Measurements from ENCODE around the gene IFNLR1. TPM values are rescaled to one million over a fixed set of nuclear protein-coding genes. Genes with fewer than 3 reads are reported as not detected.

IFNLR1 gene
- total RNA-seq, 4 donors from 2014 or later, result 2.6 to 37.4 (median 12.7) TPM

- H3K4me3 ChIP-seq, result no peak overlapping the region
- no peak for TF ChIP-seq POLR2AphosphoS5 (IDR thresholded peaks at IDR 0.05)
- TF ChIP-seq EP300 (IDR thresholded peaks at IDR 0.05; ENCODE audit: low read depth), result no peak
- TF ChIP-seq CTCF (IDR thresholded peaks at IDR 0.05), result no peak
- no peak for TF ChIP-seq POLR2A (IDR thresholded peaks at IDR 0.05)
- H3K27me3 ChIP-seq, result peaks cover 2% of the 10 kb centered on the region
- 87% methylated on average over 20 of the region's 20 CpGs; no CpG with 5 or more reads in 1 of the 2 donors for WGBS, 2 donors (ENCODE audit: low coverage in 1 of 2)
- no peak for DNase-seq
- H3K9me3 ChIP-seq, result no peaks in the 10 kb centered on the region
- intact Hi-C loops (cut with DNase I; ENCODE audit: low total_unique reads), result no loop called here
- H3K36me3 ChIP-seq, result no peaks in the 10 kb centered on the region
- H3K27ac ChIP-seq, result no peak overlapping the region
- in situ Hi-C loops (cut with MboI; ENCODE audit: low pct_ligation_motif_present in 1 of 4, low pct_unique_long_range_greater_than_20kb in 1 of 4, low sequenced_read_pairs in 3 of 4), result no loop called here
- H3K4me1 ChIP-seq, result peaks cover 0 to 21% (median 9%) of the 10 kb centered on the region in 4 donors
Measured at GRCh38 chr1:24111262-24111995, 75.7 kb downstream of the IFNLR1 start.

- no peak overlapping the region for H3K27ac ChIP-seq
- intact Hi-C loops (cut with DNase I; ENCODE audit: low total_unique reads), result no loop called here
Measured at GRCh38 chr1:24110642-24111261, 76.3 kb downstream of the IFNLR1 start.

DNA sequence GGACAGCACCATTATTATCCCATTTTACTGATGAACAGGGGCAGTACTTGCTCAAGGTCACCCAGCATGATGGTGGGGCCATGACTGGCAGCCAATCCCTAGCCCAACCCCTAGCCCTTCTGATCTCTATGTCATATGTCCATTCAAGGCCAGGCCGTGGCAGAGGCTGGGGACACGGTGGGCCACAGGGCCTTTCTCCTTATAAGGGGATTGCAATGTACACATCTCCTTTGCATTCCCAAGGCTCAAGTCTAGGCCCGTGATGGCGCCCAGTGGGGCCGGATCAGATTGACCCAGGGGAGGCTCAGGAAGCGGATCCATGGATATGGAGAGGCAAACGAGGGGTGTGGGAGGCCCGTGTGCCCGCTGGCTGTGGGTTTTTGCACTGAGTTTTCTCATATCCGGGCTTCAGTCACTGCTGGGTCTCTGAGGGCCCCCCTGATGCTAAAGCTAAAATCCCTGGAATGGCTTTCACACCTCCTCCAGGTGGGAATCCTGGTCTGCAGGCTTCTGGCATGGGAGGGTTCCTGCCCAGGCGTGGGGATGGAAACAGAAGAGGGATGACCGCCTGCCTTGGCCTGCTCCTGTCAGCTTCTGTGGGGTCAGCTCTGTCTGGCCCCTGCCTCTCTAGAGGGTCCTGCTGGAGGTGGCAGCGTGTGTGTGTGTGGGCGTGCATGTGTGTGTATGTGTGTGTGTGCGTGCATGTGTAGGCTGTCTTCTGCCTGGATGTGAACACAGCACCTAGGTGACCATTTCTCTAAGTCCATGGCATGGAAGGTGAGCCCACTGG is 77.2 kb downstream of the IFNLR1 start:
- peaks cover 0 to 21% (median 9%) of the 10 kb centered on the region in 4 donors for H3K4me1 ChIP-seq
- peaks cover 2% of the 10 kb centered on the region for H3K27me3 ChIP-seq
- no peak overlapping the region for H3K4me3 ChIP-seq
- intact Hi-C loops (cut with DNase I; ENCODE audit: low total_unique reads), result no loop called here
- no peaks in the 10 kb centered on the region for H3K9me3 ChIP-seq
- 83 to 89% methylated on average over 2 to 15 of the region's 15 CpGs for WGBS, 2 donors (ENCODE audit: low coverage in 1 of 2)
- DNase-seq, result no peak
- no peaks in the 10 kb centered on the region for H3K36me3 ChIP-seq
- H3K27ac ChIP-seq, result no peak overlapping the region
- in situ Hi-C loops (cut with MboI; ENCODE audit: low pct_ligation_motif_present in 1 of 4, low pct_unique_long_range_greater_than_20kb in 1 of 4, low sequenced_read_pairs in 3 of 4), result no loop called here
- TF ChIP-seq EP300 (IDR thresholded peaks at IDR 0.05; ENCODE audit: low read depth) (no peak), POLR2AphosphoS5 (IDR thresholded peaks at IDR 0.05) (no peak), CTCF (IDR thresholded peaks at IDR 0.05) (no peak), POLR2A (IDR thresholded peaks at IDR 0.05) (no peak)

More at GRCh38 chr1:24110642-24111261, 76.3 kb downstream of the IFNLR1 start:
- Histone ChIP-seq H3K27me3 (peaks cover 2% of the 10 kb centered on the region), H3K36me3 (no peaks in the 10 kb centered on the region), H3K4me3 (no peak overlapping the region), H3K9me3 (no peaks in the 10 kb centered on the region), H3K4me1 (peaks cover 0 to 21% (median 9%) of the 10 kb centered on the region in 4 donors)
- in situ Hi-C loops (cut with MboI; ENCODE audit: low pct_ligation_motif_present in 1 of 4, low pct_unique_long_range_greater_than_20kb in 1 of 4, low sequenced_read_pairs in 3 of 4), result no loop called here
- TF ChIP-seq CTCF (IDR thresholded peaks at IDR 0.05), result no peak
- no peak for TF ChIP-seq POLR2AphosphoS5 (IDR thresholded peaks at IDR 0.05)
- no peak for TF ChIP-seq POLR2A (IDR thresholded peaks at IDR 0.05)
- TF ChIP-seq EP300 (IDR thresholded peaks at IDR 0.05; ENCODE audit: low read depth), result no peak
- WGBS, 2 donors (ENCODE audit: low coverage in 1 of 2), result 86% methylated on average over 14 of the region's 14 CpGs; no CpG with 5 or more reads in 1 of the 2 donors
- DNase-seq, result no peak

GRCh38 chr1:24109166-24109483 is 78.0 kb downstream of the IFNLR1 start:
- Histone ChIP-seq H3K4me3 (no peak overlapping the region), H3K9me3 (no peaks in the 10 kb centered on the region), H3K27me3 (peaks cover 2% of the 10 kb centered on the region), H3K27ac (peak overlapping the region in 1 of 4 donors; percentile 49), H3K4me1 (peaks cover 0 to 21% (median 9%) of the 10 kb centered on the region in 4 donors), H3K36me3 (no peaks in the 10 kb centered on the region)
- no peak for DNase-seq
- in situ Hi-C loops (cut with MboI; ENCODE audit: low pct_ligation_motif_present in 1 of 4, low pct_unique_long_range_greater_than_20kb in 1 of 4, low sequenced_read_pairs in 3 of 4), result no loop called here
- intact Hi-C loops (cut with DNase I; ENCODE audit: low total_unique reads), result no loop called here
- no peak for TF ChIP-seq CTCF (IDR thresholded peaks at IDR 0.05)
- TF ChIP-seq POLR2AphosphoS5 (IDR thresholded peaks at IDR 0.05), result no peak
- TF ChIP-seq EP300 (IDR thresholded peaks at IDR 0.05; ENCODE audit: low read depth), result no peak
- TF ChIP-seq POLR2A (IDR thresholded peaks at IDR 0.05), result no peak
- WGBS, 2 donors (ENCODE audit: low coverage in 1 of 2), result 59 to 83% methylated on average over 1 of the region's 1 CpG

All from transverse colon (tissue), 4 donors.